Duodenal mucosa (tissue), 2 donors: ENCODE measurements around the gene UBE2J2.

ENCODE experiments used
- H3K27ac ChIP-seq: one replicate; pipeline ENCODE4 v1.7.0; 2013; ENCODE audit warnings: low read depth, low read length
- H3K27me3 ChIP-seq, 2 donors: one replicate each; pipeline ENCODE4 v1.7.0; 2013; ENCODE audit warnings: low read length in 2 of 2, control low read depth in 1 of 2; ENCODE audit not compliant: insufficient read depth in 2 of 2, control insufficient read depth in 1 of 2
- H3K36me3 ChIP-seq, 2 donors: one replicate each; pipeline ENCODE4 v1.7.0; 2013; ENCODE audit warnings: low read length in 2 of 2, control low read depth in 1 of 2; ENCODE audit not compliant: insufficient read depth in 2 of 2, control insufficient read depth in 1 of 2
- H3K4me1 ChIP-seq, 2 donors: one replicate each; pipeline ENCODE4 v1.7.0; 2013; ENCODE audit warnings: low read length in 2 of 2, control low read depth in 1 of 2; ENCODE audit not compliant: insufficient read depth in 2 of 2, control insufficient read depth in 1 of 2
- H3K4me3 ChIP-seq, 2 donors: one replicate each; pipeline ENCODE4 v1.7.0; 2013; ENCODE audit warnings: low read length in 2 of 2, low read depth in 1 of 2
- H3K9ac ChIP-seq, 2 donors: one replicate each; pipeline ENCODE4 v1.7.0; 2013; ENCODE audit warnings: low read length in 2 of 2, low read depth in 1 of 2
- H3K9me3 ChIP-seq, 2 donors: one replicate each; pipeline ENCODE4 v1.7.0; 2013; ENCODE audit warnings: low read length in 2 of 2, control low read depth in 1 of 2; ENCODE audit not compliant: control insufficient read depth in 1 of 2

Gene UBE2J2

GRCh38 chr1:1218524-1219200 is 55.0 kb downstream of the UBE2J2 start:
- H3K36me3 ChIP-seq, result peaks cover 30 to 73% of the 10 kb centered on the region in 2 donors
- no peaks in the 10 kb centered on the region for H3K9me3 ChIP-seq

GRCh38 chr1:1217621-1218523 is 55.8 kb downstream of the UBE2J2 start:
- Histone ChIP-seq H3K27me3 (no peaks in the 10 kb centered on the region), H3K36me3 (peaks cover 25 to 66% of the 10 kb centered on the region in 2 donors), H3K9ac (no peak overlapping the region), H3K27ac (no peak overlapping the region), H3K4me3 (no peak overlapping the region), H3K9me3 (no peaks in the 10 kb centered on the region), H3K4me1 (peaks cover 8 to 21% of the 10 kb centered on the region in 2 donors)

More at GRCh38 chr1:1218524-1219200, 55.0 kb downstream of the UBE2J2 start:
- H3K4me3 ChIP-seq, result no peak overlapping the region
- H3K4me1 ChIP-seq, result peaks cover 4 to 17% of the 10 kb centered on the region in 2 donors
- no peak overlapping the region for H3K27ac ChIP-seq
- H3K9ac ChIP-seq, result no peak overlapping the region
- H3K27me3 ChIP-seq, result no peaks in the 10 kb centered on the region

GRCh38 chr1:1216770-1217620 is 56.7 kb downstream of the UBE2J2 start:
- Histone ChIP-seq H3K9me3 (no peaks in the 10 kb centered on the region), H3K4me3 (no peak overlapping the region), H3K27me3 (no peaks in the 10 kb centered on the region), H3K9ac (no peak overlapping the region), H3K4me1 (peaks cover 8 to 15% of the 10 kb centered on the region in 2 donors), H3K36me3 (peaks cover 18 to 59% of the 10 kb centered on the region in 2 donors), H3K27ac (no peak overlapping the region)

DNA sequence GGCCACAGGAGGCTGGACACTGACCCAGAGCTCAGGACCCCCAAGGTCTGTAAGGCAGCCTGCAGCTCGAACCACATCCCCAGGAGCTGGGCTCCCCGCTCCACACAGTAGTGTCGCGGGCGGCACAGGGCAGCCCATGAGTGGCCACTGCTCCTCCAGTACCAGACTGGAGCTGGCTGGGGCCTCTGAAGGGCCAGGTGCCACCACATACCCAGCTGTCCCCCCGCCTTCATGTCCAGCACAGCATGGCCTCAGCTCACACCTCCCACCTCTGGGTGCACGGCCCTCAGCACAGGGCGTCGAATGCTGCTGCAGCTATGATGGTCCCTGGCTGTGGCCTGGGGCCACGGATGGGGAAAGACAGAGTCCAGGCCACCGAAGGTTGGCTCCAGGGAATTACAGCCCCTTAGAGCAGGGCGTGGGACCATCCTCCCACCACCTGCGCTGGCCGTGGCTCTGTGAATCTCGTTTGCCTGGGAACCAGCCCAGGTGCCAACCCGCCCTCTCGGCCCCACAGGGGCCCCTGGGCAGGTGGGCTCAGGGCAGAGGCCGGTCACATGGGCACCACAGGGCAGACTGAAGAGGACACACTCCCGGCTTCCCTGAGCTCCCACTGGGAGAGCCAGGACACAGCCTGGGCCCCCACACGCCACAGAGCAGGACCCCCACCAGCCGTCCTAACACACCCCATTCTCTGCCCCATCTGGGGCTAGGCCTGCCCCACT is 57.6 kb downstream of the UBE2J2 start:
- H3K9me3 ChIP-seq, result no peaks in the 10 kb centered on the region
- peaks cover 14 to 49% of the 10 kb centered on the region in 2 donors for H3K36me3 ChIP-seq
- H3K27me3 ChIP-seq, result no peaks in the 10 kb centered on the region
- no peak overlapping the region for H3K27ac ChIP-seq
- H3K4me3 ChIP-seq, result no peak overlapping the region
- H3K9ac ChIP-seq, result no peak overlapping the region
- H3K4me1 ChIP-seq, result peaks cover 8 to 15% of the 10 kb centered on the region in 2 donors

DNA sequence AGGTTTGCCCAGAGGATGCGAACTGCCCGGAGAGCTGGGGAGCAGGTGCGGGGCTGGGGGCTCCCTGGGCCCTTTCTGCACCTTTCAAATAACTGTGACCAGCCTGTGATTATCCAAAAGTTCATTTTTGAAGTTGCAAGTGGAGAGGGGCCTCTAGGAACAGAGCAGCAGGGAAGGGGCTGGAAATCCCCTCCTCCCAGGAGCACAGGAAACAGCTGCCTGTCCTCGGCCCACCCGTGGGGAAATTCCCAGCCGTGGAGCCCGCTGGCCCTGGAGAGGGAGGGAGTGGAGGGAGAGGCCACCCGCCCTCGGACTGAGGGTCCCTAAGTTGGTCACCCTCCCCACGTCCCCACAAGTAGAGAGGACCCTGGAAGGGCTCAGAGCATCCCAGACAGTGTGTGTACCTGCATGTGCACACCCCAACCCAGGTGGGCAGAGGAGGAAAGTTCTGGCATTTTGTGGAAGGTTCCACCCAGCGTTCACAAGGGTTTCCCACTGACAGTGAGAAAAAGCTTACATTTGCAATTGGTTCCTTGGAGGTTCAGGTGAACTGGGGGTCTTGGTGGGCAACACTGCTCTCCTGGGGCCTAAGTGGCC is 58.5 kb downstream of the UBE2J2 start:
- Histone ChIP-seq H3K4me3 (no peak overlapping the region), H3K4me1 (peaks cover 8 to 15% of the 10 kb centered on the region in 2 donors), H3K27ac (no peak overlapping the region), H3K36me3 (peaks cover 9 to 41% of the 10 kb centered on the region in 2 donors), H3K9me3 (no peaks in the 10 kb centered on the region), H3K9ac (no peak overlapping the region), H3K27me3 (no peaks in the 10 kb centered on the region)

DNA sequence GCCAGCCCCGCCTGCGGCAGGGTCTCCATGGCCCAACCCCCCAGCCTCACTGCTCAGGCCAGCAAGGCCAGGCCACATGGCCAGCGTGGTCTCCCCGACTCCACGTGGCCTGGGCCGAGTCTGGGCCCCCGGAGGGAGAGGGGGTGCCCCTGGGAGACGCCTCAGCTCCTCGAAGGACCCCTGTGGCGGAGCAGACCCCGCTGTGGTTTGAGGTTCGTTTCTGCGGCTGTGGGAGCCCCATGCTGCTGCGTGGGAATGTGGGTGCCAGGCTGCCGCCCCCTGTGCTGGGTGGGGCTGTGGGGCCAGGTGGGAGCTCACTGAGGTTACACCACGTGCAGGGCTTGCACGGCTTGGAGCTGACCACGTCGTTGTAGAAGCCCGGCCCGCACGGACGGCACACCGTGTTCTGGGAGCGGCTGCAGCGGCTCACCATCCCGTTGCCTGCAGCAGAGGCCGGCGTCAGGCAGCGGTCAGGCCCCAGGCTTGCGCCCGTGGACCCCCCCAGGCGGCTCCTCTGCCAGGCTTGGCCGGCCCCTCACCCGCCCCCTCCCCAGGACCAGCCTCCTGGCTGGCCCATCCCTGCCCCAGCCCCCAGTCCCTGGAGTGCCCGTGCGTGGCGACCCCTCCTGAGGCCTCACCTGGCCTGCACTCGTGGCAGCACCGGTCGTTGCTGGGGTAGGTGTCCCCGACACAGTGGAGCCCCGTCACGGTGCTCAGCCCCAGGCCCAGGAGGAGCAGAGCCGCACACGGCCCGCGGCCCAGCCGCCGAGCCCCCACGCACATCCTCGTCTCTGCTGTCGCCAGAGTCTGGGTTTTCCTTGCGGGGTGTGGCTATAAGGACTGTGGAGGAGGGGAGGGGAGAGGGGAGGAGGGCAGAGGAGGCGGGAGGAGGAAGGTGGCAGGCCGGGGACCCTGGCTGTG is 60.0 kb downstream of the UBE2J2 start, which contains the start of gene TNFRSF4:
TSS of gene TNFRSF4 (minus strand) at position 809 of the 921 bp plus-strand sequence. CDS start at position 783, 26 bp downstream.
- Histone ChIP-seq H3K9me3 (no peaks in the 10 kb centered on the region), H3K27ac (no peak within 1 kb of the TSS), H3K9ac (no peak within 1 kb of the TSS), H3K4me1 (peaks cover 8 to 15% of the 10 kb centered on the region in 2 donors), H3K4me3 (peak within 1 kb of the TSS; percentile 35 to 40), H3K36me3 (peaks cover 3 to 28% of the 10 kb centered on the region in 2 donors), H3K27me3 (no peaks in the 10 kb centered on the region)

DNA sequence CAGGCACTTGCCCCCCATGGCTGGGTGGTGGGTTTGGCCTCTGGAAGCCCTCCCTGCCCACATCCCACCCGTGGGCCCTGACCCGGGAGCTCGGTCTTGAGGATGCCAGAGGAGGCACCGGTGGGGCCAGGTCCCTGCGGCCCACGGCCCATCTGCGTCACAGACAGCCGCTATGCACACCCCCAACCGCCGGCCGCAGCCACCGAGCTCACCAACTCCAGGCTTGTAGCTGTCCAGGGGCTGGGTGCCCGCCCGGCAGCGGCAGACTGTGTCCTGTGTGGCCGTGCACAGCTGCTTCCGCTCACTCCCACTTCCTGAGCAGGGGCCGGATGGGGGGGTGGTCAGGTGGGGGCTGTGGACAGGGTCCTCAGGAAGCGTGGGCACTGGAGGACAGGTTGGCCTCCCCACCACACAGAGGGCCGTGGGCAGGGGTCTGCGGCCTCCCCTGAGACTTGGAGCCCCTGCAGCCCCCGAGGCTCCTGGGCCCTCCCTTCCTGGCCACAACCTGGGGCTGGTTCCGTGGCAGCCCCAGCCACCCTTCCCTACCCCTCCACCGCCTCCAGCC is 60.8 kb downstream of the UBE2J2 start:
- no peaks in the 10 kb centered on the region for H3K9me3 ChIP-seq
- peaks cover 3 to 20% of the 10 kb centered on the region in 2 donors for H3K36me3 ChIP-seq
- H3K9ac ChIP-seq, result no peak overlapping the region
- peak overlapping the region; percentile 35 to 40 for H3K4me3 ChIP-seq
- H3K4me1 ChIP-seq, result peaks cover 12 to 20% of the 10 kb centered on the region in 2 donors
- peaks cover 0 to 3% of the 10 kb centered on the region in 2 donors for H3K27me3 ChIP-seq
- H3K27ac ChIP-seq, result no peak overlapping the region
